Neutrophil (primary cell): Measurements from ENCODE around the gene DDI2.
"Not testable (repeated sequence)": the region's sequence is repeated elsewhere in the genome, so short reads cannot be mapped to it uniquely, and the experiment has no call there.

Experiments
- H3K27ac ChIP-seq: fragments of 200-600 bp; sonication (generic); 2 replicates; pipeline ENCODE4 v1.5.1; 2016; ENCODE audit warnings: mild to moderate bottlenecking, moderate library complexity
- H3K27me3 ChIP-seq: fragments of 200-600 bp; sonication (generic); 2 replicates; pipeline ENCODE4 v1.6.0; 2016; ENCODE audit warnings: mild to moderate bottlenecking
- H3K36me3 ChIP-seq: fragments of 200-600 bp; sonication (generic); 2 replicates; pipeline ENCODE4 v1.5.1; 2017
- H3K4me1 ChIP-seq, 2 experiments: fragments of 200-600 bp in 1 of 2; sonication (generic) in 1 of 2; 1 replicate in 1 of 2; 2 replicates in 1 of 2; pipeline versions ENCODE4 v1.5.1 to v1.6.1; 2013 to 2016; ENCODE audit warnings: low read depth in 1 of 2, low read length in 1 of 2, mild to moderate bottlenecking in 1 of 2, moderate library complexity in 1 of 2; ENCODE audit not compliant: control insufficient read depth in 1 of 2, insufficient read depth in 1 of 2
- H3K4me3 ChIP-seq, 2 experiments: fragments of 200-600 bp in 1 of 2; sonication (generic) in 1 of 2; 1 replicate in 1 of 2; 2 replicates in 1 of 2; pipeline ENCODE4 v1.5.1; 2013 to 2016; ENCODE audit warnings: low read depth in 1 of 2, low read length in 1 of 2, mild to moderate bottlenecking in 1 of 2, moderate library complexity in 1 of 2
- H3K9me3 ChIP-seq: fragments of 200-600 bp; sonication (generic); 2 replicates; pipeline ENCODE4 v1.5.1; 2016
- TF ChIP-seq, protein P1 (sequence below): fragments of 200-600 bp; sonication (generic); IDR thresholded peaks from 2 replicates; pipeline ENCODE4 v1.5.1; 2016; ENCODE audit warnings: antibody characterized with exemption

The DDI2 gene

DNA sequence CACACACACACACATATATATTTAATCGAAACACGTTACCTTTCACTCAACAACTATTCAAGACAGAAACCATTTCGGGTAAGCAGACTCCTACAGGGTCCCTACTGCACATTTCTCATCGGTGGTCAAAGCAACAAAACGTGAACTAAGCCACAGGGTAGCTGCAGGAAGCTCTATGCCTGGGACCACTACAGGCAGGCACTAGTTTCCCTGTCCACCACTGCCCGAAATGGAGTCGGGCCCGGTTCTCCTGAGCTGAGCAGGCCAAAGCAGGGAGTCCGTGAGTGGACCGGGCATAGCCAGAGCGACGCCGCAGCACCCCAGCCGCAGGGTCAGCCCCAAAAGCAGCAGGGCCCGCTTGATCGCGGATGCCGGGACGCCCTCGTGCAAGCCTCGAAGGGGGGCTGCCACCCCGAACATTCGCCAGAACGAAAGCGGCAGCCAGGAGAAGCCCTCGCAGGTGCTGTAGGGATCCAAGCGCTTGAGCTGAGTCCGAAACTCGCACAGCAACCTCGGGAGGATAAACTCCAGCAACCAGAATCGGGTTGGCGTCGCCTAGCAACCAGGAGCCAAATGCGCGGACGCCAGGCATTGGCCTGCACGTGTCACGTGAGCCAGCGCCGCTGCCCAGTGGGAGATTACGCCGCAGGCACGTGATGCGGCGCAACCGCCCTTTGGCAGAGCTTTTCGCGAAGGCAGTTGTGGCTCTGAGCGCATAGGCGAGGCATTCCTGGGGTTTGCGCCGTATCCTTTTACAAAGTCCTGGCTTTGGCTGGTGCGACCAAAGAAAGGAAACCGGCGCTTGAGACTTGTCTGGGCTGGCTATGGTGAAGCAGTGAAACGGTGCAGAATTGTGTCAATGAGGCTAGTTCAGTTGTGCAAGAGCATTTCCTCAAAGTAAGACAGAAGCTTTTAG lies 13.9 kb upstream of the DDI2 start:
- no peaks in the 10 kb centered on the region for H3K36me3 ChIP-seq
- peak overlapping the region; percentile 93 for H3K4me3 ChIP-seq
- H3K27ac ChIP-seq, result peak overlapping the region; percentile 90
- no peaks in the 10 kb centered on the region for H3K27me3 ChIP-seq
- TF ChIP-seq, protein P1, sequence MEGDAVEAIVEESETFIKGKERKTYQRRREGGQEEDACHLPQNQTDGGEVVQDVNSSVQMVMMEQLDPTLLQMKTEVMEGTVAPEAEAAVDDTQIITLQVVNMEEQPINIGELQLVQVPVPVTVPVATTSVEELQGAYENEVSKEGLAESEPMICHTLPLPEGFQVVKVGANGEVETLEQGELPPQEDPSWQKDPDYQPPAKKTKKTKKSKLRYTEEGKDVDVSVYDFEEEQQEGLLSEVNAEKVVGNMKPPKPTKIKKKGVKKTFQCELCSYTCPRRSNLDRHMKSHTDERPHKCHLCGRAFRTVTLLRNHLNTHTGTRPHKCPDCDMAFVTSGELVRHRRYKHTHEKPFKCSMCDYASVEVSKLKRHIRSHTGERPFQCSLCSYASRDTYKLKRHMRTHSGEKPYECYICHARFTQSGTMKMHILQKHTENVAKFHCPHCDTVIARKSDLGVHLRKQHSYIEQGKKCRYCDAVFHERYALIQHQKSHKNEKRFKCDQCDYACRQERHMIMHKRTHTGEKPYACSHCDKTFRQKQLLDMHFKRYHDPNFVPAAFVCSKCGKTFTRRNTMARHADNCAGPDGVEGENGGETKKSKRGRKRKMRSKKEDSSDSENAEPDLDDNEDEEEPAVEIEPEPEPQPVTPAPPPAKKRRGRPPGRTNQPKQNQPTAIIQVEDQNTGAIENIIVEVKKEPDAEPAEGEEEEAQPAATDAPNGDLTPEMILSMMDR, result no peak
- H3K9me3 ChIP-seq, result no peaks in the 10 kb centered on the region
- peaks cover 13 to 14% of the 10 kb centered on the region in 2 experiments for H3K4me1 ChIP-seq

DNA sequence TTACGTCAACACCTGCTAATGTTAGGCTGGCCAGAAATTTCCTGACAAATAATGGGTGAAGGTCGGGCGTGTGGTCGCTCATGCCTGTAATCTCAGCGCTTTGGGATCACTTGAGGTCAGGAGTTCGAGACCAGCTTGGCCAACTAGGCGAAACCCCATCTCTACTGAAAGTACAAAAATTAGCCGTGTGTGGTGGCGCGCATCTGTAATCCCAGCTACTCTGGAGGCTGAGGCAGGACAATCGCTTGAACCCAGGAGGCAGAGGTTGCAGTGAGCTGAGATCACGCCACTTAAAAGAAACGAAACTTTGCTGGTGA lies 13.3 kb upstream of the DDI2 start:
- Histone ChIP-seq H3K27ac (peak overlapping the region; percentile 90), H3K4me3 (peak overlapping the region; percentile 93), H3K4me1 (peaks cover 13 to 14% of the 10 kb centered on the region in 2 experiments)
- not testable (repeated sequence) for H3K27me3 ChIP-seq, H3K9me3 ChIP-seq, H3K36me3 ChIP-seq

DNA sequence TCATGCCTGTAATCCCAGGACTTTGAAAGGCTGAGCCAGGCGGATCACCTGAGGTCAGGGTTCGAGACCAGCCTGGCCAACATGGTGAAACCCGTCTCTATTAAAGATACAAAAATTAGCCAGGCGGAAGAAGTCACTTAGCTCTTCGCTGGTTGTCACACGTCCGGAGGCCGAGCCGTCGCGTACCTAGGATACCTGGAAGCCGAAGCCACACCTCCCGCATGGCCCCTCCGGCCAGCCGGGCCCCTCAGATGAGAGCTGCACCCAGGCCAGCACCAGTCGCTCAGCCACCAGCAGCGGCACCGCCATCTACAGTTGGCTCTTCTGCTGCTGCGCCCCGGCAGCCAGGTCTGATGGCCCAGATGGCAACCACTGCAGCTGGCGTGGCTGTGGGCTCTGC lies 12.9 kb upstream of the DDI2 start:
- H3K27me3 ChIP-seq, H3K36me3 ChIP-seq, H3K9me3 ChIP-seq, H3K4me3 ChIP-seq: not testable (repeated sequence)
- peak overlapping the region; percentile 90 for H3K27ac ChIP-seq
- peaks cover 13 to 14% of the 10 kb centered on the region in 2 experiments for H3K4me1 ChIP-seq

DNA sequence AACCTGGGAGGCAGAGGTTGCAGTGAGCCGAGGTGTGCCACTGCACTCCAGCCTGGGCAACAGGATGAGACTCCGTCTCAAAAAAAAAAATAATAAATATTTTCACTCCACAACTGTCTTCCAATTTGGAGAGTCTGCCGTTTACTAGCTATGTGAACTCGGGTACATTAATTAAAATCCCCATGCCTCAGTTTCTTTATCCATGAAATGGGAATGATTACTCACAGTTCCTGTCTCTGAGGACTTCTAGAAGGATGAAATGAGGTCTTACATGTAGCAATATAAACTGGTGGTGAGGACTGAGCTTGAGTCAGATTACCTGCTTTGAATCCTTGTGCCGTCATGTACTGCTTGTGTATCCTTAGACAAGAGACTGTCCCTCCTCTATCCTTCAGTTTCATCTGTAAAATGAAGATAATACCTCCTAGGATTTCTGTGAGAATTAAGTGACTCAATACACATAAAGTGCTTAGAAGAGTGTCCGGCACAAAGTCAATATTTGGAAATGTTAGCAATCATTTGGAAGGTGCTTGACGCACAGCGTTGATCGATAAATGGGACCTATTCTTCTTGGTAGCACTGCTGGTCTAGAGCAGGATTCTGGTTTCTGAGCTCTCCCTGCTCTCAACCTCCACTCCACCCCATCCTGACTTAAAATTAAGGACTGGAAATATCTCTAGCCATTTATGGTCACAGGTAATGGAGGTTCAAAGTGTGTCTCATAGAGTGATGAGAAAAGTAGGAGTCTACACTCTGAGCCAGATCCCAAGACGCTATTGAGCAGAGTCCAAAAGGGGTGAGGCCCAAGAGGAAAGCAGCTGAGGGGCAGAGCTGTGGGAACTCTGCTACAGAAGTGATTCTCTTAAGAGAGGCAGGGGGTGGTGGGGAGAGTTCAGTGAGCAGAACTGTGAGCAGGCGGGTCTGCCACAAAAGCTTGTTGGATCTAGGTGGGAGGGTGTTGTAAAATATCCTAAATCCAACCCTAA lies 11.6 kb upstream of the DDI2 start:
- Histone ChIP-seq H3K36me3 (no peaks in the 10 kb centered on the region), H3K4me3 (no peak overlapping the region), H3K27me3 (no peaks in the 10 kb centered on the region), H3K4me1 (peaks cover 13 to 14% of the 10 kb centered on the region in 2 experiments), H3K27ac (no peak overlapping the region), H3K9me3 (no peaks in the 10 kb centered on the region)
- TF ChIP-seq, protein P1, result no peak

DNA sequence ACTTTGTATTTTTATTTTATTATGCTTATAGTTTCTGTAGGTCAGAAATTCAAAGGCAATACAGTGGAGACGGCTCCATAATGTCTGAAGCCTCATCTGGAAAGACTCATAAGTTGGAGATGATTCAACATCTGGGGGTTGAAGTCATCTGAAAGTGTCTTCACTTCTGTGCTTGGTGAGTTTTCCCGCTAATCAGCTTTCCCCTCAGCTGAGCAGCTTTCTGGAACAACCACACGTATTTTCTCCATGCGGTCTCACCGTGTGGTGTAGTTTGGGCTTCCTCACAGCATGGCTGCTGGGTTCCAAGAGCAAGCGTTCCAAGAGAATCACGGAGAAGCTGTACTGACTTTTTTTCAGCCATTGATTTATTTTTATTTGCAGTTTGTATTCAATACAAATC lies 7.6 kb upstream of the DDI2 start:
- no peaks in the 10 kb centered on the region for H3K27me3 ChIP-seq
- H3K4me3 ChIP-seq, result no peak overlapping the region
- no peaks in the 10 kb centered on the region for H3K36me3 ChIP-seq
- H3K4me1 ChIP-seq, result no peaks in the 10 kb centered on the region
- H3K9me3 ChIP-seq, result no peaks in the 10 kb centered on the region
- no peak overlapping the region for H3K27ac ChIP-seq
- TF ChIP-seq, protein P1, result no peak

DNA sequence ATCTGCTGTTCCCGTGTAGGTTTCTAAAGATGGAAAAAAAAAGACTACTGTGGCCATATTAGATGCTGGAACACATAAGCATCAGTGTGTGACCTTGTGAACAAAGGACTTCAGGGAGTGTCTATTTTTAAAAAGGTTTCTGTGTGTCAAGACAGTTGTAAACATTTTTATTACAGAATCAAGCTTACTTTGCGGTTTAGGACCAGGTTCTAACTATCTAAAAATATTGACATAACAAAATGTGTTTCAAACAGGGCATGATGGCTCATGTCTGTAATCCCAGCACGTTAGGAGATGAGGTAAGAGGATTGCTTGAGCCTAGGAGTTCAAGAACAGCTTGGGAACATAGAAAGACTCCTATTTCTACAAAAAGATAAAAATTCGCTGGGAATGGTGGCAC lies 7.1 kb upstream of the DDI2 start:
- H3K27ac ChIP-seq, result no peak overlapping the region
- H3K4me3 ChIP-seq, result no peak overlapping the region
- no peaks in the 10 kb centered on the region for H3K36me3 ChIP-seq
- no peaks in the 10 kb centered on the region for H3K9me3 ChIP-seq
- no peaks in the 10 kb centered on the region for H3K27me3 ChIP-seq
- TF ChIP-seq, protein P1, result no peak
- H3K4me1 ChIP-seq, result no peaks in the 10 kb centered on the region
